HG03060 (cell line): ENCODE data around the gene LPIN2.

Source experiments
- ATAC-seq: cut with Tn5 transposase; IDR thresholded peaks from one replicate; pipeline ENCODE4 v1.9.1; 2021; ENCODE audit warnings: low read depth, moderate number of reproducible peaks; ENCODE audit not compliant: unreplicated experiment

The LPIN2 gene

DNA sequence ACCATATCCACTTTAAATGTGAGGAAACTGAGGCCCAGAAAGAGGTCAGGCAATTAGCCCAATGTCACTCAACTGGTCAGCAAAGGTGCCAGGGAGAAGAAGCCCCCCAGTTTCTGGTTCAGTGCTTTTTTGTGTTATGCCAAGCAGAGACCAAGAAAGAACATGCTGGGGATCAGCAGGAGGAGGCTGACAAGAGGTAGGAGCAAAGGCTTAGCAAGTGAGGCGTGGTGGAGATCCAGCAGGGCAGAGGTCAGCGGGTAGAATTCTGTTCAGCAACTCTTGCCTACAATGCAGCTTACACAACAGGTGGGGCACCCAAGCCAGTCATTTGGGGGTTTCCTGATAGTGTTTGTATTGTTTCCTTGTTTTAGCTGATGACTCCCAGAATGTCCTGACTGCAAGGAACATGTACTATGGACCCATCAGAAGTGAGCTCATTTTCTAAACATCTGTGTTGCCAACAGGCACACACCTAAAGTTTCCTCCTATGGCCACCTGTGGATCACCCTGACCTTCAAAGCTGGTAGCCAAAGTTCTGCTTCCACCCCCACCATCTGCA lies 28.2 kb downstream of the LPIN2 start:
- no peak for ATAC-seq

- ATAC-seq = no peak
These were observed 28.9 kb downstream of the LPIN2 start for GRCh38 chr18:2984091-2984490.

DNA sequence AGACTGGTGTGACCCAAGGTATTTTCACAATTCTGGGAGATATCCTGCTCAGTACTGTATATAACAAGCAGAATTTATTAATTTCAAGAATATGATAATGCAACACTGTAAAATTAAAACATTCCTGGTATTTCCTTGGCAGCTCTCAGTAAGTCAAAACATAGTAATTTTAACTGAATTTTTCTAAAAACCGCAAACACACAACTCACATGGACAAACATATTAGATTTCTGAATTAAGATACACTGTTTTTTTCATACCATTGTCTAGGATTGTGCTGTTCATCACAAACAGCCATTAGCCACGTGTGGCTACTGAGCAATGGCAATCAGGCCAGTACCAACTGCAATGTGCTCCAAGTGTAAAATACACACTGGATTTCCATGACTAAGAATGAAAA lies 29.6 kb downstream of the LPIN2 start:
- no peak for ATAC-seq

DNA sequence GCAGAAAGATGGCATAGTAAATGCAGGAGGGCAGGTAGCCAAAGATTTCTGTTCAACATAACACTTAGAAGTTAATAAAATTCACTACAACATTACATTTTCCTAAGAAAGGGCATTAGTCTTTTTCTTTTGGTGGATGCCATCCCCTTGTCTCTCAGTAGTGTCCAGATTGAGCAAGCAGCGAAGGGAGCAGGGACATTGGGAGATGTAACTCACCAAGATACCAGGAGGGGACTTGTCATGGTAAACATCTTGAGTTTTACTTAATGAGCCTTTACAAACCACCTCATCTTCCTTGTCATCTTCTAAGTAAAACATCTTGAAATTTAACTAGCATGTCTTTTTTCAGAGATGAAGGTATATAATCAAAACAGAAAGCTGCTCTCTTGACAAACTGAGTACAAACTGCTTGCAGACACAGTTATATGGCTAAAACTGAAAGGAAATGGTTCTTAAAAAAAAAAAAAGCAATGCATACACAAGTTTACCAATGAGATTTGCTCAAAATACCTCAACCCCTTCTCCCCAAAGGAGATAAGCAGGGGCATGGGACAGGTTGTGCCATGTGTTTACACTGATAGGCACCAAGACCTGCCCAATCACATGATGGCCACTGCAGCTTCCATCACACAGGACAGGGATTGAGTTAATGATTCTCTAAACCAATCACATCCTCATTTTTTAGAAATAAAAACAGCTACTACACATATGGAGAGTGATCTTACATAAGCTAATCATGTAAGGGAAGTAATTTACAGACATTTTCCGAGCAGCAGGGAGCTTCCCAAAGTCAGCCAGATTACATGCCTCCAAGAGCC lies 30.3 kb downstream of the LPIN2 start:
- no peak for ATAC-seq

DNA sequence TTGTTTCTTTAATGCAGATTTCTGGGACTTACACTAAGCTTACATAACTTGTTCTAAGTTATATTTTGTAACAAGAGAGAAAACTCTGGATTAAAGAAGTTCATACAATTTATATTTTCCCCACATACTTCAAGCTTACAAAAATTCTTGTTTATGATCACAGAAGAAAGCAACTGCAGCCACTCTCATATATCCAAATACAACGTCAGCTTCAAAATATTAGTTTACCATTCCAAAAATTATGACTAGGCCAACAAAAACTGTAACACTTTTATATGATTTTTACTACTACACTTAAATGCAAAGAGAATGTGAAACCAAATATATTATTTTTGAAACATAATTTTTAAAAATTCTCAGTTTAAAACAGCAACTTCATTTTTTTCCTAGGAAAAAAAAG lies 30.9 kb downstream of the LPIN2 start:
- ATAC-seq = no peak

DNA sequence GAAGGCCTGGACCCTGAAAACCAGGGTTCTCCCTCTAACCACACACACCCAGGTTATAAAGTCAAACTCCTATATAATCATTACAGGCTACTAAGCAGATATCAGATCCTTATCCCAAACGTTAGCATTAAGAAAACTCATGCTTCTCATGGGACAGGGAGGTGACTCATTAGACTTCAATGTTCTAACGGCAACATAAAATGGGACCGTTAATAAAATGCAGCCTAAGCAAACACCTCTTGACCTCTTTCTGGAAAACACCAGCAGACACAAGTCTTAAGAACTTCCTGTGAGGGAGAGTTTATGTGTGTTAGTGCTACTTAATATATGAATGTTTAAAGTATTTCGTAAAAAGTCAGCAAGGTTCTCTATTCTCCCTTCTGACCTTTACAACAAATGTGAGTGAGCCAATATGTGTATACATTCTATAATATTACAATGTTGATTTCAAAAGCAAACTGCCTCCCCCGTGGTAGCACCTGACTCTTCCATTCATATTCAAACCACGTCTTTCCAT lies 31.7 kb downstream of the LPIN2 start:
- no peak for ATAC-seq

DNA sequence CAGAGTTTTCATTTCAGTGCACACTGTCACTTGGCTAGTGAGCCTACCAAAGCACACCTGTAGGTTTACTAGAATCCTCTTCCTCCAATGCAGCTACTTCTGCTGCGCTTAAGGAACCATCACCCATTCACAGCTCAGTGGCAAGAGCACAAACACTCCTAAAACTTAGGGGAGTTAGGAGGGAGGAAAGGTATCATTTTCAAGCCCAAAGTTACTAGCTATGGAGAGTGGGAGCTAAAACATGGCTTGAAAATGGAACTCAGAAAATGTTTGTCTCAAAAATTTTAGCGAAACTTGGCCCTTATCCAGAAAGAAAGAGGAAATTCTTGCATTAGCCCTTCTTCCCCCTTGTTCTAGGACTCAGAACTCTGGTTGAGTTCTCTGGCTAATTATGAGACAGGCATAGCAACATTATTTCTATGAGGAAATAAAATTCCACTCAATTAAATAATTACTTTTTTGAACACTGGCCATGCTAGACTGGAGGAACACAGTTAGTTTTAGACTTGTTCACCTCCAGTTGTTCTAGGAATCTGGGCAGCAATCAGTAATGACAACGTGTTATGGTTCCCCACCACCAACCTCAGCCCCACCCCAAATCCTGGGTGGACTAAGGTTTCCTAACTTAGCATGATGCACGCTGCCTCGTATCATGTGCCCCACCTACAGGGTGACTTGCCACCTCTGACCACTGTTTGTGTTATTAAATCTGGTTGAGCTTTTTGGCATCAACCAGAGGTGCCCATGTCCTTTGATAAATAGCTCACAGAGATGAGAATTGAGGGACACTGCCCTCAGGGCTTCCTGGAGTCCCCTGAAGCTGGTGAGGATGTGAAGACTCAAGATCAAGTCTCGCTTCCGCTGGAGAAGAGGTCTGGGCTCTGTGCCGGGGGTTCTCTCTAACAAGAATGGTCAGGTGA lies 32.8 kb downstream of the LPIN2 start:
- ATAC-seq = no peak

- no peak for ATAC-seq
These were observed 33.8 kb downstream of the LPIN2 start for GRCh38 chr18:2979129-2979528.

DNA sequence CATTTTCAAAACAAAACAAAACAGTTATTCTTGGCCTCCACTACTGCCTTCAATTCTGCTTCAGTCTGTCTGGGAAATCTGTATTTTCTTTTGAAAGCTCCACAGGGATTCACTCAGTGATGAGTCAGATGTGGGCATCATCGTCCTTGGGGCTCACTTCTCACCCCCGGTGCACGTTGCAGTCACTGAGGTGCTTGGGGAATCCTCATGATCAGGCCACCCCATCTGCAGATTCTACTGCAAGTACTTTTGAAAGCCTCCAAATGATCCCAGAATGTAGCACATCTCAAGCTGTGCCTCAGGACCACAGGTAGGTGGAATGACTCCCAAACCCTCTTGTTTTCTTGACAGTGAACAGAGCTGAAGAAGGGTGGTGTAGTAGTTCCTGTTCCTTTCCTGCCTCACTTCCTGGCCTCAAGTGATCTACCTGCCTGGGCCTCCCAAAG lies 34.3 kb downstream of the LPIN2 start:
- no peak for ATAC-seq

GRCh38 chr18:2978208-2978607 lies 34.7 kb downstream of the LPIN2 start:
- no peak for ATAC-seq

- no peak for ATAC-seq
These were observed 36.5 kb downstream of the LPIN2 start for GRCh38 chr18:2976218-2977132.

- no peak for ATAC-seq
These were observed 38.2 kb downstream of the LPIN2 start for GRCh38 chr18:2974731-2975130.

- ATAC-seq = peak; percentile 79
These were observed 41.0 kb downstream of the LPIN2 start for GRCh38 chr18:2971741-2972552.

- no peak for ATAC-seq
These were observed 41.9 kb downstream of the LPIN2 start for GRCh38 chr18:2970772-2971659.

GRCh38 chr18:2970344-2970743 lies 42.6 kb downstream of the LPIN2 start:
- ATAC-seq = no peak

DNA sequence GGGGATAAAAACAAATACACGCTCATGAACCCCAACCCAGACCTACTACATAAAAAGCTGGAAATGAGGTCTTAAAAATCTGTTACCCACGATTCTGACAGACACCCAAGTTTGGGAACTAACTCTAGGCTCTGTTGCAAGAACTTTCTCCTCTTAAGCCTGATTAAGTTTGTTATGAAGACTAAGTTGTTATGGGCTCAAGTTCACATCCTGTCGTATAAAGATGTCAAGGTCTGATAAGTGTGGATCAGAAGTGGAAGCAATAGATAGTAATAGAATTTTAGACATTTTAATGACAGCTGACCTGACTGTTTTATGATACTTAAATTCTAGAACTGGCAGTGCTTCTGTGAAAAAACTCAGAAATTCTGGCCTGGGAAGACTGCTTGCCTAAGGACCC lies 43.2 kb downstream of the LPIN2 start:
- no peak for ATAC-seq

DNA sequence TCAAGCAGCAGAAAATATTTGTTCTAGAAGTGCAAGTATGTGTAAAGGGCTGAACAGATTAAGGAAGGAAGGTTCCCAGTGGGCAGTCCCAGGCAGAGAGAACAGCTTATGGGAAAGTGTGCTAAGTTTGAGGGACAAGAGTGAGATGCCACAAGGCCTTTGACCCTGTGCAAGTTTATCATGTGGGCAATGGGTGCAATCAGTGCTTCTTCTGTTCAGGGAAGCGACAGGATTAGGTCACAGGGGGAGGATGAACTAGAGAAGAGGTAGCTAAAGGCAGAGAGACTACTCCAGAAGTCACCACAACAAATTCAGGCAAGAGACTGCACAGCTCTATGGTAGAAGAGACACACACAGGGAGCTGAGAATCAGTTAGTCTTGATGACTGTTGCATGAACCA lies 44.3 kb downstream of the LPIN2 start:
- no peak for ATAC-seq

DNA sequence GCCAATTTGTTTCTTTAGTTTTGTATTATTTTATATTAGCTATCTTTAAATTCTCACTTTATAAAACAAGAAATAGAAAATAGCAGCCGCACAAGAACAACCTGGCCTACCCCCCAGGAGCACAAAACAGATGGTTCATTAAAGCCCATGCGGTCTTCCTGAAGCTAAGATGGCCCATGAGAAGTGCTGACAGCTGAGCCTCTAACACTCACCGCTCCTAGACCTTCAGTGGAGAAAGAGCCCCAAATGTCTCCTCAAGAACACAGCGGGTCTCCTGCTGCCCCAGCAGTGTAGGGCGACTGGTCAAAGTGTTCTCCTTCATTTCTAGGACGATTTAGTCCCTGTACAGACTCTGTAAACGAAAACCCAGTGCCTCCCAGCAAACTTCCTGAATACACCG lies 45.1 kb downstream of the LPIN2 start:
- no peak for ATAC-seq
